GM21717 (cell line): Measurements from ENCODE around the gene IFNGR1.

Experiments
- ATAC-seq: cut with Tn5 transposase; IDR thresholded peaks from one replicate; pipeline ENCODE4 v1.9.1; 2021; ENCODE audit warnings: mild to moderate bottlenecking, moderate library complexity; ENCODE audit not compliant: unreplicated experiment

The IFNGR1 gene

DNA sequence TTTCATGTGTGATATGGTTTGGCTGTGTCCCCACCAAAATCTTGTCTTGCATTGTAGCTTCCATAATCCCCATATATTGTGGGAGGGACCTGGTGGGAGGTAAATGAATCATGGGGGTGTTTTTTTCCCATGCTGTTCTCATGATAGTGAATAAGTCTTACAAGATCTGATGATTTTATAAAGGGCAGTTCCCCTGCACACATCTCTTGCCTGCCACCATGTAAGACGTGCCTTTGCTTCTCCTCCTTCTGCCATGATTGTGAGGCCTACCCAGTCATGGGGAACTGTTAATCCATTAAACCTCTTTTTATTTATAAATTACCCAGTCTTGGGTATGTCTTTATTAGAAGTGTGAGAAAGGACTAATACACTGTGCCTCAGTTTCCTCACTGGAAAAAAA lies 41.6 kb downstream of the IFNGR1 start:
- ATAC-seq: no peak

DNA sequence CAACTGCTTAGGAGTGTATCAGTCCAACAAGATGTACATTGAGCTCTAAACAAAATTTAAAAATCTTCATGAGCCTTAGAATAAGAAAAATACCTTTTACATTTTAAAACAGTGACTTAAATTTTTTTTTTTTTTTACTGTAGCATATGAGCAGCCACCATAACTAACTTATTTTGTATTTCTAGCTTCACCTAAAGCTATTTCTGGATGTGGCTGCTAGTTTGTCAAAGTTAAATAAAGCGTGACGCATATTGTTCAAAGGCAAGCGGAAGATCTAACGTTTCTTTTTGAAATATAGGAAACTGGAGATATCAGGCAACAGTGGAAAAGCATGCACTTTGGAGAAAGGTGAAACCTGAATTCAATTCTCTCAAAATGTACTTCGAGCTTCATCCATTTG lies 42.5 kb downstream of the IFNGR1 start:
- ATAC-seq: no peak

DNA sequence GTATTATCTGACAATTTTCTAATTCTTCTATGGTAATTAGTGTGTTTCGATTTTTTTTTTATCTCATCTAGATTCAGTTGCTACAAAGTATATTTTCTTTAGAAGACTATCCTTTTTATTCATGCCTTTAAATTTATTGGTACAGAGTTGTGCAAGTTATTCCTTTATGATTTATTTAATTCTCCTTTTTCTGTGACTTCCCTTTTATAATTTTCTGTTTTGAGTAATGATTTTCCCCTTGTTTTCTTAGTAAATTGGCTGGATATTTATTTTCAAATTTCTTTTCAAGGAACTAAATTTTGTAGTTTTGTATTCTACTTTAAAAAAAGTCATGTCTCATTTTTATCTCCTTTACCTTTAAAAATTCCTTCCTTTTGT lies 43.3 kb downstream of the IFNGR1 start:
- no peak for ATAC-seq

DNA sequence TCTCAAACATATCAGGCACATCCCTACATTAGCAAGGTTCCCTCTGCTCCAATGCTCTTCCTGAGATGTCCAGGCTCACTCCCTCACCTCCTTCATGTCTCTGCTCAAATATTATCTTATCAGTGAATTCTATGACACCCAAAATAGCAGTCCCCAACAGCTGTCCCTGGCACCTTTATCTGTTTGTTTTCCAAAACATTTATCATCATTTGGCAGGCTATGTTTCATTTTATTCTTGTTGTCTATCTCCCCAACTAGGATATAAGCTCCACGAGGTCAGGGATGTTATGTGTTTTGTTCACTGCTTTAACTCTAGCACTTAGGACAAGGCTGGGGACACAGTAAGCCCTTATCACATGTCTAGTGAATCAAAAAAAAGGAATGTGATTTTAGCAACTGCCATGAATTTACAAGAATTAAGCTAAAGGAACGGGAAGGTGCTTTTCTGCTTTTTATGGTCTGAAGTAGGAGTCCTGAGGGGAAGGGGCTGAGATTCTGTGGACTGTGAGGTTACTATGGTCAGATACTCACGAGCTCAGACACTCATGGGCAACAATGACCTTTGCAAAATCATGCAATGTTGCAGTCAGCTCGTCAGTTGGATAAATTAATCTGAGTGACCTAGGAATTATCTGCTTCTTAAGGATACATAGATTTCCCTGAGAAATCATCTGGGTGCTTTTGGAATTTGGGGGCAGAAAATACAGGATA lies 43.9 kb downstream of the IFNGR1 start:
- ATAC-seq: no peak

DNA sequence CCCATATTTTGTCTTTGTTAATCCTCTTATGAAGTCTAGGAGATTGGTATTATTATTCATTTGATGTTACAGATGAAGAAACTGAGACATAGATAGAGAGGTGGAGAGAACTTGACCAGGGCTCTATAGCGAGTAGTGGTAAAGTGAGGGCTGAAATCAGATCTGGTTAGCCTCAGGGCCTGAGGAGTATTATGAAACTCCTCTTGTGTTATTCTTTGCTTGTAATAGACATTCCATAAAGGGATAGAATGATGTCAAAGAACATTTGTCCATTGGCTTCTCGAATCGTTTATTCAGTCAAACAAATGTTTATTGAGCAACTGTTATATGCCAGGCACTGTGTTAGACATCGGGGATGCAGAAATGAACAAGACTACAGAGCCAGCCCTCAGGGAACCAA lies 45.7 kb downstream of the IFNGR1 start, which contains the start of gene IL22RA2:
TSS of gene IL22RA2 (minus strand) at position 144 of the 400 bp plus-strand sequence. CDS start 11,895 bp downstream, outside the sequence.
- ATAC-seq: no peak

DNA sequence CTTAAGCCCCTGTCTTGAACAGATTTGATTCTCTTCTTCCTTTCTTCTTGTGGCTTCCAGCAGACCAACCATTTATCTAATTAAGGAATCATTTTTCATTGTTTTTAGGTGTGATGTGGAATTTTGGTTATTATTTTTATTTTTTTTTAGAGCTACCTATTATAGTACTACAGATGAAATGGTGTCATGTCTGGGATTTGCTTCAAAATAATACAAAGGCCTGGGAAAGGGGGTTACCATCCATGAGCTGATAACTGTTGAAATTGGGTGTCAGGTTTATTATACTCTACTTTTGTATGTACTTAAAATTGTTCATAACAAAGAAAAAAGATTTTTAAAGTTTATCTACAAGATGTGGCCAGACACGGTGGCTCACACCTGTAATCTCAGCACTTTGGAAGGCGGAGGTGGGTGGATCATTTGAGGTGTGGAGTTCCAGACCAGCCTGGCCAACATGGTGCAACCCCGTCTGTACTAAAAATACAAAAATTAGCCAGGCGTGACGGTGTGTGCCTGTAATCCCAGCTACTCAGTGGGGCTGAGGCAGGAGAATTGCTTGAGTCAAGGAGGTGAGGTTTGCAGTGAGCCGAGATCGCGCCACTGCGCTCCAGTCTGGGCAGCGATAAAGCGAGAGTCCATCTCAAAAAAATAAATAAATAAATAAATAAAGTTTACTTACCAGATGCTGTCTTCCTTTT lies 46.3 kb downstream of the IFNGR1 start:
- ATAC-seq: no peak

DNA sequence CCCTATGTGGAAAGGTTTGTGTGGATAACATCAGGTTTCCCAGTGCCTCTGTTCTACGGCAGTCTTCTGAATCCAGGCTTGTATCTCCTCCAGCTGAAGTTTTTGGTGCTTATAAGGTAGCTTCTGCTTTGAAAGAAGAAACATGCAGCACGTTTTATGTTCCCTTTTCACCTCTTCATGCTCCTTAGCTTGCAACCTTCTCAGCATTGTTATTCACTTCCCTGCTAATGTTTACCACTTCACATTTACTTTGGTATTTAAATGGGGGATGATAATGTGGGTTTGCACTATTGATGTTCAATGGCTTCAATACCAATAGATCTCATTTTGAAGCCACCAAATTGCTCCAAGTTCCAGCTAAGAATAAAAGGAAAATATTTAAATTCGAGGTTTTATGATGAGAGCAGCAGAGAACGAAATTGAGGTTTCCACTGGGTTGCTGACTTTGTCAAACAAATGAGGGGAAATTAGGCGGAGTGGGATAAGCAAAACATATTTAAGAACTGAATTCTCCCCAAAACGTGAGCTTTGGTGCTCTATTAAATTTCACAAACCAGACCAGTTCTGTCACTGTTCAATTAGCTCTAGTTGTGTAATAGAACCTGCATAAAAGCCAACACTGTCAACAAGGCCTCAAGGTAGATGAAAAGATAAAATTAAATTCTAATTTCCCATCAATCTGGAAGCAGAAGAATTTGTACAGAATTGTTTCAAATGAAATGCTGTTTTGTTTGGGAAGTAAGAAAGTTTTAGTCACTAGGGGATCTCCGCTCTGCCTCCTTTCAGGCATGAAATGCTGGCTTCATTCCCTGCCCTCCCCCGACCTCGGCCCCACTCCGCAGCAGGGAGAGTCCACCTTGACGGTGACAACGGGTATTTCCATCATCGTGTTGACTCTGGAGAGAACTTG lies 47.1 kb downstream of the IFNGR1 start:
- ATAC-seq: peak; percentile 60

DNA sequence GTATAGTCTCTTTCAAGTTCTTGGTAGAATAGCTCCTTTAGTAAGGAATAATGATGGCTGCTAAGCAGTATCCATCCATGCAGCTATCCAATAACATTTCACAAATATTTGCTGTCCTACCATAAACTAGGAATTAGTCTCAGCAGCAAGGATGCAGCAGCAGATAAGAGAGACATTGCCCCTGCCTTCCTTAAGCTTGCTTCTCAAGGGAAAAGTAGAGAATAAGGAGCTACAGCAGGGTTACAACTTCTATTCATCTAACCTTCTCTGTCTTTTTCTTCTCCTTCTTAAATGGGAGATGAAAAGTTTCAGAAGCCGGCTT lies 48.2 kb downstream of the IFNGR1 start:
- ATAC-seq: no peak

DNA sequence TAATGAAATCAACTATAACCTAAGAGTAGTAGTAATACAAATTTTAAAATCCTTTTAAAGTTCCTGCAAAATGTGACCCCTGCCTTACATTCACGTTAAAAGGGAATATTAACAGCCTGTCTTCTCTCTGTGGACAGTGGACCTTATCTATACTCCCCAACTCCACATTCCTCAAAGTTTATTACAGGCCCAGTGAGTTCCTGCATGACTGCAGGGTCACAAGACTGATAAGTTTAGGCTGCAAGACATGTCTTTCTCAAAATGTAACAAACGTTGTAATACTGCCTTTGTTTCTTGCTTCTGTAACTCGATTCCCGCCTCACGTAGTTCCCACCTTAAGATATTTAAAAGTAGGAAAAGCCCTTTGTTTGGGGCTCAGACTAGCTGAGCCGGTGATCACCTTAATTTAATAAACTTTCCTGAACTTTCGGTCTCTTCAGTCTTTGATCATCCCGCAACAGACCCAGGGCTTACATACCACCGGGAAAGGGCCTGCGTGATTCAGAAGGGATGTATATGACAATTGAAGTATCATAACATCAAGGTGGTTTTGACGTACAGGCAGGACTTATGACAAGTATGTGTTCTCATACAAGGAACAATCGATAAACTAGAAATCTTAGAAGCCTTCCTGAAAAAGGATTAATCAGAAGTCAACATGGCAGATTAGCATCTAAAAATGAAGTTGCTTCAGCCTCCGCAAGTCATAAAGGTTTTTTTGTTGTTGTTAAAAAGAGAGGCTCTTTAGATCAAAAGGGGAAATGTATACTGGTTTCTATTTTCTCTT lies 48.7 kb downstream of the IFNGR1 start:
- ATAC-seq: no peak

DNA sequence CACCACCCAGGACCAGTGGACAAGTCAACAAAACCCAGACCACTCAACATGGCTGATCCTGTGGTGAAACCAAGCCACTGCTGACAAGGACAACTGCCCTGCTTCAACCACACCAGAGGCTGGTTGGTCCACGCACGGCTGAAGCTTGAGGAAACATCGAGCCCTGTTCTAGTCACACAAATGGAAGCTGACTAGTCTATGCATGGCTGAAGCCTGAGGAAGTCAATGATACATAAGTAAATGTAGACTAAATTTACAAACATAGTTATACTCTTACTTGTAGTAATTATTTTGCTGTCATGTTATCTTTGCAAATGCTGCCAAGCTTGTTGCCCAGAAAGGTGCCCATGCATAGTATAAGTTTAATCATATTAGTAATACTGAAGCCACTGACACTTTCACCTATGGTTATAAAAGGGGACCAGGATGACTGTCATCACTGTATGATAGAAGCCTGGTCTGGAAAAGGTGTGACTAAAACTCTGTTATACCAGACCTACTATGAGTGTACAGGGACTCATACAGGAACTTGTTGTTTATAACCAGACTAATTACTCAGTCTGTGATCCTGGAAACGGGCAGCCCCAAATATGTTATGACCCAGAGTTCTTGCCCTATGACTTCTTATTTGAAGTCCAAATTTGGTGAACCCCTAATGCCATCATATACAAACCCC lies 51.3 kb downstream of the IFNGR1 start:
- no peak for ATAC-seq

DNA sequence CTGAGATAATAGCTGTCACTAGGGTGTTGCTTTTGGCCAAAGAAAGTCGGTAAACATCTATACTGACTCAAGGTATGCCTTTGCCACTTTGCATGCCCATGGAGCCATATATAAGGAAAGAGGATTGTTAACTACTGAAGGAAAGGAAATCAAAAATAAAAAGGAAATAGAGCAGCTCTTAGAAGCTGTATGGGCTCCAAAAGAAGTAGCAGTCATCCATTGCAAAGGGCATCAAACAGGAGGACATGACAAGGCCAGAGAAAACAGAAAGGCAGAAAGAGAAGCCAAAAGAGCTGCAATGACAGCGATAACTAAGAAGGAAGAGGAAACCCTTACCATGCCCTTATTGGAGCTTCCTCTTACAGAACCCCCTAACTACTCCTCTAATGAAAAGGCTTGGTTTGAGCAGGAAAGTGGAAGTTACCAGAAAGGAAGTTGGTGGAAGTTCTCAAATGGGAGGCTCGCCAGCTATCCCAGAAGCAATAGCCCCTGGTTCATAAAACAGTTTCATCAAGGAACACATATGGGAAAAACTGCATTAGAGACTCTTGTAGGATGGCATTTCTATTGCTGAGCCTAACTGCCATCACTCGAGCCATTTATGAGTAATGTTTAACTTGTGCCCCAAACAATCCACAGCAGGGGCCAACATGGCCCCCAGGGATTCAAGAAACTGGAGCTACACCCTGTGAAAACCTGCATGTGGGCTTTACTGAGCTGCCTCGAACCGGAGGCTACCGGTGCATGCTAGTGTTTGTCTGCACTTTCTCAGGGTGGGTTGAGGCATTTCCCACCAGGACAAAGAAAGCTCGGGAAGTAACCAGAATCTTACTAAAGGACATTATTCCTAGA lies 52.7 kb downstream of the IFNGR1 start:
- no peak for ATAC-seq

DNA sequence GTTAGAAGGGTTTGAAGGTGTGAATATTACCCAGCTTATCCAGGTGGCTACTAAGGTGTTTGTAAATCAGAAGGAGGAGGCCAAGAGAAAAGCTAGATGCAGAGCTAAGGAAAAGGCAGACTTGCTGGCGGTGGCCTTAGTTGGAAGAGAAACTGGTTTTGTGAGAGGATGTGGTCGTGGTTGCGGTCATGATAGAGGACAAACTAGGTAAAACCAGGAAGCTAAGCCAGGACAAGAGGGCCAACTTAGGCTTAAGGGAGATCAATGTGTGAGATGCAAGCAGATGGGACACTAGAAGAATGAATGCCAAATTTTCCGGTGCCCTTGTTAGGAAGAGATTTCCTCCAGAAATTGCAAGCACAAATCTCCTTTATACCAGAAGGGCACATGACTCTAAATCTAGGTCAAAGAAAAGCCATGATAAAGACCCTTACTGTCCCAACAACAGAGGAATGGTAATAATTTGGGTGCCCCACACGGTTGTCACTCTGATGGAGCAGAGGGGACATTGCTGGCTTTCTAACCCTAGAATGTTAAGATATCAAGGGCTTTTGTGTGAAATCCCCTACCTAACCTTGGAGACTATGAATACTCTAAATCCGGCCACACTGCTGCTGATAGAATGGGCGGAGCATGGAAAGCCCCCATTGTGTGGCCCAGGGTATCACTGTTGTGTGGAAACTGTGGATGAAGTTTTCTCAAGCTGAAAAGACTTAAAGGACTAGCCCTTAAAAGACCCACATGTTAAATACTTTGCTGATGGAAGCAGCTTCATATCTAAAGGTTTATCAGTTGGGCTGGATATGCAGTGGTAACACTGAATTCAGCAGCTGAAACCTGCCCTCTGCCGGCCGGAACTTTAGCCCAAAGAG lies 53.6 kb downstream of the IFNGR1 start:
- ATAC-seq: peak; percentile 65

DNA sequence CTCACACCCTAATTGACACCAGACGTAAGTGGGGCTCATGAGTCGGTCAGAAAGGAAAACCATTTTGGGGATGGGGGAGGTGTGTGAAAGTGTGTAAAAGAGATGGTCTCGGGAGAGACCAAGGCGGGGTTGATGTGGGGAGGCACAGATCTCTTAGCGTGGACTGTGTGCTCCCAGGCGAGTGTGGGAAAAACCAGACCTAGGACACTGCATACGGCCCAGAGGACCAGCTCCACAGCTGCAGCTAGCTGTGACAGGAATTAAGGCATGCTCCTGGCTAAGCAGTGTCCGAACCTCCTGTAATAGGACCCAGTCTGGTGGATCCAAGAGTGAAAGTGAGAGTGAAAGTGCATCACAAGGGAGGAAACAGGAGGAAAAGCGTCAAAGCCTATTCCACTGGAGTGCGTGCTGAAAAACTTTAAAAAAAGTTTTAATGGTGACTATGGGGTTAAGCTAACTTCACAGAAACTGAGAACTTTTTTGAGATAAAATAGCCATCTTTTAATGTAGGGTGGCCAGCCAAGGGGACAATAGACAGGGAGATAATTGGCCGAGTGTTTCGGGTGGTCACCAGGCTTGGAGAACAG lies 55.4 kb downstream of the IFNGR1 start:
- no peak for ATAC-seq

DNA sequence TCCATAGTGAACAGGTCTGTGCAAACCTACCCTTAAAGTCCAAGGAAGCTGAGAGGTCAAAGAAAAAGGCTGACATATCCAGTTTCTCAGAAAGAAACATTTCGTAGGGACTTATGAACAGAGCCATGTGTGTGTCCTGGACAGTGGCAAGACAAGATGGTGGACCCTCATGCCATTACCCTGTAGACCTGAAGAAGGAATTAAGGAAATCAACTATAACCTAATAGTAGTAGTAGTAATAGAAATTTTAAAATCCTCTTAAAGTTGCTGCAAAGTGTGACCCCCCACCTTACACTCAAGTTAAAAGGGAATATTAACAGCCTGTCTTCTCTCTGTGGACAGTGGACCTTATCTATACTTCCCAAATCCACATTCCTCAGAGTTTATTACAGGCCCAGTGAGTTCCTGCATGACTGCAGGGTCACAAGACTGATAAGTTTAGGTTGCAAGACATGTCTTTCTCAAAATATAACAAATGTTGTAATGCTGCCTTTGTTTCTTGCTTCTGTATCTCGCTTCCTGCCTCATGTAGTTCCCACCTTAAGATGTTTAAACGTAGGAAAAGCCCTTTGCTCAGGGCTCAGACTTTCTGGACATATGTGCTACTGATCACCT lies 56.4 kb downstream of the IFNGR1 start:
- ATAC-seq: no peak

DNA sequence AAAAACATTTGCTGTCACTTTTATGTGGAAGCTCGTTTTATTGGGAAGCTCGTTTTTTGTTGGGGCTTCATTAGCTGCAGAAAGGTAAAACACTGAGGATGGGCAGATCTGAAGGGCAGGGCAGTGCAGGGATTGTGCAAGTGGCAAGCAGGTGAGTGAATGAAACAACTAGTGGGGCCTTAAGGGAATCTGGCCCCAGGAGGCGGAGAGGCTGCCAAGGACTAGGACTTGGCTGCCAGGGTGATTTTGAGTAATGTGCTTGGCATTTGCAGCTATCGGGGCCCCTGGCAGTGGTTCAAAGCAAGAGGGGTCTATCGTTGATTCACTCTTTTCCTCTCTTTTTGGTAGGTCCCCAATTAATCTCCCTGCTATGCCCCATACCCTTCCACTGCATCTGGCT lies 57.2 kb downstream of the IFNGR1 start:
- no peak for ATAC-seq

DNA sequence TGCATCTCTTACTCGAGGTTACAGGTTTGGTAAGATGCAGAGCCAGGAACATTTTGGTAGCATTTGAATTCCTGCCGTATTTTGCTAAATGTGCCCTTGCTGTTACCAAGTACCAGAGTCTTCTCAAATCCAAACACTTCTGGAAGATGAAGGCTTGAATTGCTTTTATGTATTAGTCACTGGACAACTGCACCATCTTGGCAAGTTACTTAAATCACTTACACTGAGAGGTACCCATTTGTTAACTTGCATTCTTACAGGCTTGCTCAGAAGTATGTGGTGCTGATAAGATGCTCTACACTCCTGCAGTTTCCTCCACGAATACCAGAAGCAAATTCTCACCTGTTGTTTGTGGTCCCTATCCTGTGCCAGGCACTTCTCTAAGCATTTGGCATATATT lies 58.4 kb downstream of the IFNGR1 start:
- ATAC-seq: no peak

DNA sequence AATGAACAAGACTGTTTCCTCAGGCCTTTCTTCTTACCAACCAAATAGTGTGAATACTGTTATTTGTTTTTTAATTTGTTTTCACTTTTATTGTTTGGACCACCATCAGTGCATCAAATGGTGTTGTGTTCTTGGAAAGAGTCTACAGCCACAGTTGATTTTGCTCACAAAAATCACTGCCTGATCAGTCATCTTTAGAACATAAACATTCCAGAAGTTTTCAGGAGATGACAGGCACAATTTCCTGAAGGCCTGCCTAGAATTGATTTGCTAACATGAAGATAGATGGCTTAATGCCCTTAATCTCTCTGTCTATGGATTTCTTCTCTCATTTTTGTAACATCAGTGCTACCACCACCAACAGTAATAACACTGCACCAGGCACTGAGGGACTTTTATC lies 59.3 kb downstream of the IFNGR1 start:
- ATAC-seq: no peak

DNA sequence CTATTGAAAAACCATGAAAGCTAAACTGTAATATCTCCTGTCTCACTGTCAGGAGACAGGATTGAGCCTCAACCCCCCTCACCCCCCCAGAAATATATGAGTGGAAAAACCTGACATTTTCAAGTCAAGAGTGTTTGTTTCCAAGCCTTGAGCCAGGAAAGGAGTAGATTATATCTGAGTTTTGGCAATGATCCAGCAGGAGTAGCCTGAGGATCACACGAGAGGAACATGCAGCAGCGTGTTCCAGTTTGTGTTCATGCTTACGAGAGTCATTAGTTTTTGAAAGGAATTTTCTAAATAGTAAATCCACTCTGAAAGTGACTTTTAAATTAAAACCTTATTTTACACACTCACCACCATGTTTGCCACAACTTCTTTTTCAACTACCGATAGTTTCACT lies 61.6 kb downstream of the IFNGR1 start:
- ATAC-seq: no peak
